Measurements from ENCODE around the gene BMP2K.
"Not testable (repeated sequence)": the region's sequence is repeated elsewhere in the genome, so short reads cannot be mapped to it uniquely, and the experiment has no call there.

Gene BMP2K

DNA sequence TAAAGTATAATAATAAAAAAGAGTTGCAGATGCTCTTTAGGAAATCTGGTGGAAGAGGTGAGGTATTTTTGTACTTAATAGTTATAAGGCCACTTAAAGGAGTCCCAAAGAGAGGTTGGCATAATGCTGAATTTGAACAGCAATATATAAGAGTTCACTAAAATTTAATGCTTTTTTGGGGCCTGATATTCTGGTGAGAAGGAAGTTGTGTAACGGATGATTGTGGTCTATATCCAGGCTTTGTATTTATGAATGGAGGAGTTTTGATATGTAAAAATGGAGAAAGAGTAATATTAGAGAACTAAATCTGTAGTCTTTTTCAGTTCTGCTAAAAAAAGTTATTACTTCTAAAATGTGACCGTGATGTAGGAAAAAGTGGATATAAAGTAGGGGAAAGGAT lies 20.4 kb downstream of the BMP2K start:
- DNase-seq: no peak

DNA sequence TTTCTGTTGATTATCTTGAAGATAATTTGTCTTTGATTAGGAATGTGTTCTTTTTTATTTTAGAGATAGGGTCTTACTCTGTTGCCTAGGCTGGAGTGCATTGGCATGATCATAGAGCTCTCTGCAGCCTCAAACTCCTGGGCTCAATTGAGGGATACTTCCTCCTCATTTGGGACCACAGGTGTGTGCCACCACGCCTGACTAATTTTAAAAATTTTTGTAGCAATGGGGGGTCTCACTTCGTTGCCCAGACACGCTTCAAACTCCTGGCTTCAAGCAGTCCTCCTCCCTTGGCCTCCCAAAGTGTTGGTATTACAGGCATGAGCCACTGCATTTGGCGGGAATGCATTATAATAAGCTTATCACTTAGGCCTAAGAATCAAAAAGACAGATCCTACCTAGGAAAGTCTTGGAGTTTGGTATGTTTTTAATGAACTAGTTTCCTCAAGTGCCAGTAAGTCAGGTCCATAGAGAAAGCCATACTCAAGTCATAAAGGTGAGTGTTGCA lies 21.7 kb downstream of the BMP2K start:
- no peak for DNase-seq

DNA sequence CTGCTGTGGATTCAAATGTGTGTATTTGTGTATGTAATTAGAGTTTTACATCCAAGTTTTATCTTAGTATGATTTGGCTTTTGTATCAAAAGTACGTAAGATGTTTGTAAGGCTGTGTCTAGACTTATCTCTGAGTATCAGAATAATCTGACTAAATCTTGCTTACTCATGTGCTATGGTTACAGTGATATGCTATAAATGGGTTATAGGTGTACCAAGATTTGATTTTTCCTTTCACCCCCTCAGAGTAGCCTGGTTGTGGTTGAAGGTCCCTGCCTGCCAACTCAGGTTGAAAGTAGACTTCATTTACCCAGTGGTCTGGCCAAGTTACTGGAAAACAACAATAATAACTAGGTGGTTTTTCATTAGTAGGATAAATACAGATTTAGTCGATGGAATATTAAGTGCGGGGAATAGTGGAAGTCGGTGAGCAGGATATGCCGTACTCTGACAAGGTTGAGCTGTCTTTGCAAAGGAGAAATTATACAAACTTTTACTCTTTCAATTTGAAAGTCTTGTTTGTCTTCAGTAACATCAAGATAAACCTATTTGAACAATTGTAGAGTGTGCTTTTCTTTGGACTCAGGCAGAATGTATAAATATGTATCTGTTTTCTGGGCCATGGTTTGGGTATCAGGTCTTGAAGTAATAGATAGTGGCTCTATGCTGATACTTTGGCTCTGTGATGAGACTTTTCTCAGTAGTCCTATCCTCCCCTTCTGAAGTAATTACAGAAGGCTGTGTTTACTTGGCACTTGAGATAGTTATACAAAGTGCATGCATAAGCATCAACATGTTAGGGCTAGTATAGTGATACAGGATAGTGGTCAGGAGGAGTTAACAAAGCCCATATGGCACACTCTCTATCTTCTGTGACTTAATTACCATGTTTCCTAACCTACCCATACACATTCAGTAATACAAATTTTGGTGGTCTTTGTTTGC lies 23.7 kb downstream of the BMP2K start:
- no peak for DNase-seq

DNA sequence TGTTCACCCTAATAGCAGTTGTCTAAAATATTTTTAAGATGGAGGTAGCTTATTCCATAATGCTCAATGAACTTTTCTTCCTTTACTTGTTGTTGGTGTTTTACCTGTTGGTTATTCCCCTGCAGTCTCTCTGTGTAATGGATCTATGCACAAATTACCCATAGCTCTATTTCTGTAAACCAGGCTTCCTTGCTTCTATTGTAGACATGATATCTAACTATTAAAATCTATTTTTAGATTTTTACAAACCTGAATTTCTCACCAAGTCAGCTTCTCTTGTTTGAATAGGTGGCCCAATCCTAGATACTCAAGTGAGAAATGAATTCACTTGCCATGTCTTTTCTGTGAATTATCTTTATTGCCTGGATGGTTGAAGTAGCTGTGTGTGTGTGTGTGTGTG lies 24.8 kb downstream of the BMP2K start:
- DNase-seq: no peak

DNA sequence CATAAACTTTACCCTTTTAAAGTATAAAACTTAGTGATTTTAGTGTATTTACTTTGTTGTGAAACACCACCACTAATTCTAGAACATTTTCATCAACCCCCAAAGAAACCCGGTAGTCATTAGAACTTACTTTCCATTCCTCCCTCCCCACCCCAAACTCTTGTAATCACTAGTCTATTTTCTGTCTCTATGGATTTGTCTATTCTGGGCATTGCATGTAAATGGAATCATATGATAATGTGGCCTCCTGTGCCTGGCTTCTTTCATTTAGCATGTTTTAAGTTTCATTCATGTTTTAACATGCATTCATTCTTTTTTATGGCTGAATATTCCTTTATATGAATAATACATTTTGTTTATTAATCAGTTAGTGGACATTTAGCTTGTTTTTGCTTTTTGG lies 27.8 kb downstream of the BMP2K start:
- DNase-seq: no peak

DNA sequence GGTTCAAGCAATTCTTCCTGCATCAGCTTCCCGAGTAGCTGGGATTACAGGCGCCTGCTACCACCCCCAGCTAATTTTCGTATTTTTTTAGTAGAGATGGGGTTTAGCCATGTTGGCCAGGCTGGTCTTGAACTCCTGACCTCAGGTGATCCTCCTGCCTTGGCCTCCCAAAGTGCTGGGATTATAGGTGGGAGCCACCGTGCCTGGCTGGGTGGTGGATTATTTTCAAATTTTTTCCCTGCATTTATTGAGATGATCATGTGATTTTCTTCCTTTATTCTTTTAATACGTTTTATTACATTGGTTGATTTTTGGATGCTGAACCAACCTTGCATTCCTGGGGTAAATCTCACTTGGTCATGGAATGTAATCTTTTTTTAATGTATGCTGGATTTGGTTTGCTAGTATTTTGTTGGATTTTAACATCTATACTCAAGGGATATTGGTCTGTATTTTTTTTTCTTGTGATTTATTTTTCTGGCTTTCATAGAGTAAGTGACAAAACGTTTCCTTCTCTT lies 30.9 kb downstream of the BMP2K start:
- DNase-seq: no peak

DNA sequence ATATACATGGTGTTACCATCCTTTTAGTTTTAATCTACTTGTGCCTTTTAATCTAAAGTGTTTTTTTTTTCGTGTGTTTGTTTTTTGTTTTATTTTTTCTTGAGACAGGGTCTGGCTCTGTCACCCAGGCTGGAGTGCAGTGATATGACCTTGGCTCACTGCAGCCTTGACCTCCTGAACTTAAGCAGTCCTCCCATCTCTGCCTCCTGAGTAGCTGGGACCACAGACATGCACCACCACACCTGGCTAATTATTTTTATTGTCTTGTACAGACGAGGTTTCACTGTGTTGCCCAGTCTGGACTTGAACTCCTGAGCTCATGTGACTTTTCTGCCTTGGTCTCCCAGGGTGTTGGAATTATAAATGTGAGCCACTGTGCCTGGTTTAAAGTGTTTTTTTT lies 33.1 kb downstream of the BMP2K start:
- DNase-seq: no peak

DNA sequence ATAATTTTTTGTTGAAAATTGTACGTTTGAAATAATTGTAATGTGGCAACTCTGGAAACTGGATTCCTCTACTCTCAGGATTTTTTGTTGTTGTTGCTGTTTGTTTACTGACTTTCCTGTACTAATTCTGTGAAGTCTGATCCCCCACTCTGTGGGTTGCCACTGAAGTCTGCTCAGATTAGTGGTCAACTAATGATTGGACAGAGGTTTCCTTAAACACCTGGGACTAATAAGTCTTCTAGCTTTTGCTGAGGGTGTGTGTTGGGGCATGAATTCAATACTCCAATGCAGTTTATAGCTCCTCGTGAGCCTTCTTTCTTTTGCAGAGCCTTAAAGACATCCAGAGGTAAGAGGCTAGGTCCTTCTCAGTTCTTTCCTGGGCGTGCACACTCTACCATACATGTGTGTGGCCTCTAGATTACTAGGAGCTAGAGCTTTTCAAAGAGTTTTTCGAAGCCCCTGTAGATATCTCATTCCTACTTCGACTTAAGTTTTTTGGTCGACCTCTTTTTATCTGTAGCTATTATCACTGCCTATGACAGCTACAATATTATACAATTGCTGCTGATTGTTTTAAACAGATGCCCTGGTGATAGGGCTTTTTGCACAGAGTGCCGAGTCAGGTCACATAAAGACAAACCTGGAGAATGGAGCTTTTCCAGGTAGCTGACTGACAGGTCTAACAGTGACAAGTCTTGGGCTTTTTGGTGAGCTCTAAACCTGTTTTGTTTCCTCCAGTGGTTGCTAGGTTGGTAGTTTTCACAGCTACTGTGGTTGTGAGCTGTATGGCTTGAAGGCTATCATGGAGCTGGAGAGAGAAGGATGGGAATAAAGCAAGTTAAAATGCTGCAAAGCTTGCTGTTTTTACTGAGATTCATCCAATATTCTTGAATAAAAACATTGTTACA lies 34.0 kb downstream of the BMP2K start:
- DNase-seq: no peak

DNA sequence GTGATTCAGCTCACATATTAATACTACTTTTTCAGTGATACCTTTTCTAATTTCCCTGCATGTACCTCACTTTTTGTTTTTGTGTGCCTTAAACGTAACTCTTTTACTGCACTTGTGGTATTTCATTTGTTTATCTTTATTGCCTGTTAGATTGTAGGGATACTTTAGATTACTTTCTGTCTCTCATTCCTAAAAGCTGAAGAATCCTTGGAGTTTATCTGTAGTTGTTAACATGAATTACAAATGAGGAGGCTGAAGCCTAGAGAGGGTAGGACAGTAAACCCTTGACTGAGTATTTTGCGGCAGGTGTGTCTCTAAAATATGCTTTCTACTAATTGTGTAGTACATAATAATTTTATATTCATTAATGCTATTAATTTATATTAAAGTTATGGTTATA lies 34.9 kb downstream of the BMP2K start:
- no peak for DNase-seq

DNA sequence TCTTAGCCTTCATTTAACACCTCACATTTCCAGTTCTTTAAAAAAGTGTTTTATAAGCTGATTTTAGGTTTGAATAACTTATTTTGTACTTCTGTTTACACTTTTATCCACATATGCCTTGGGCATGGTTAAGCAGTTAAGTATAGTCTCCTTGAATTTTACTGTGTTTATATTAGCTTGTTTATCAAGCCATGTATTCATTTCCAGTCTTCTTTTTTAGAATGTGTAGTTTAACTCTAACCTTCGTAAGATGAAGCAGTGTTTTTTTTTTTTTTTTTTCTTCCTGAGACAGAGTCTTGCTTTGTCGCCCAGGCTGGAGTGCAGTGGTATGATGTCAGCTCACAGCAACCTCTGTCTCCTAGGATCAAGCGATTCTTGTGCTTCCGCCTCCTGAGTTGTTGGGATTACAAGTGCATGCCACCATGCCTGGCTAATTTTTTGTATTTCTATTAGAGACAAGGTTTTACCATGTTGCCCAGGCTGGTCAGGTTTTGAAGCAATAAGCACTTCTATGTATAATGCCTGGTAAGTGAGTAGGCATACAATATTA lies 42.5 kb downstream of the BMP2K start:
- DNase-seq: no peak

DNA sequence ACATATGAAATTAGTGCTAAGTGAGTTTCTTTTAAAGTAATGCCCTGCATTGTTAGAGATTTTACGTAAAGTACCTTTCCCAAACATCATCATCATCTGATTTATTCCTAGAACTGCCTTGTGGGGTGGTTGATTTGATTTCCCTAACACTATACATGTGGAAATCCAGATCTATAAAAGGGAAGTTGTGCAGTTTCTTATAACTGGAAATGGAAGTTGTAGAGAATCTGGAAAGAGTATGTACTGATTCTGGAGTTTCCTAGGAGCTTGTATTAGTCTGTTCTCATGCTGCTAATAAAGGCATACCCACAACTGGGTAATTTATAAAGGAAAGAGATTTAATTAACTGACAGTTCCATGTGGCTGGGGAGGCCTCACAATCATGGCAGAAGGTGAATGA lies 47.9 kb downstream of the BMP2K start:
- DNase-seq: no peak

DNA sequence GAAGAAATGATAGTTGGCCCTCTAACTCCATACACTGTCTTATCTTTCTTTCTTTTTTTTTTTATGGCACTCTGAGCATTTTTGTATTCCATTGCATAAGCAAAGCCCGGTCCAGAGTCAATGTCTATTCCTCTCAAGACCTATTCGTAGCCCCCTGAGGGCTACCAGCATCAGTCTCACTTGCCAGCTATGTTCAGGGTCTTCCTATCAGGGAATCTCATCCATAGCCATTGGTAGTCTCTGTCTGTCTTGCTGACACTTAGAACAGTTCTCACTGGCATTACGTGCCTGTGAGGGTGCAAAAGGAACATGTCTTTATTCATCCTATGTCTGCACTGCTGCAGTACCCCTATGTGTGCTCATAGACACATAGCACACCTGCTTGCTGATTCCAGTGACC lies 51.0 kb downstream of the BMP2K start:
- no peak for DNase-seq

DNA sequence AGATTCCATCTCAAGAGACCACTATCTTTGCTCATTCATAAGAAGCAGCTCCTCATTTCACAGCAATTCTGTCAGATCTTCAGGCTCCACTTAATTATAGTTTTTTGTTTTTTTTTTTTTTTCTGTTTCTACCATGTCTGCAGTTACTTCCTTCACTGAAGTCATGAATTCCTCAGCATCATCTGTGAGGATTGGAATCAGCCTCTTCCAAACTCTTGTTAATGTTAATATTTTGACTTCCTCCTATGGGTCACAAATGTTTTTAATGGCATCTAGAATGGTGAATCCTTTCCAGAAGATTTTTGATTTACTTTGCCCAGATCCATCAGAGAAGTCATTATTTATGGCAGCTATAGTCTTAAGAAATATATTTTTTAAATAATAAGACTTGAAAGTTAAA lies 53.1 kb downstream of the BMP2K start:
- no peak for DNase-seq

DNA sequence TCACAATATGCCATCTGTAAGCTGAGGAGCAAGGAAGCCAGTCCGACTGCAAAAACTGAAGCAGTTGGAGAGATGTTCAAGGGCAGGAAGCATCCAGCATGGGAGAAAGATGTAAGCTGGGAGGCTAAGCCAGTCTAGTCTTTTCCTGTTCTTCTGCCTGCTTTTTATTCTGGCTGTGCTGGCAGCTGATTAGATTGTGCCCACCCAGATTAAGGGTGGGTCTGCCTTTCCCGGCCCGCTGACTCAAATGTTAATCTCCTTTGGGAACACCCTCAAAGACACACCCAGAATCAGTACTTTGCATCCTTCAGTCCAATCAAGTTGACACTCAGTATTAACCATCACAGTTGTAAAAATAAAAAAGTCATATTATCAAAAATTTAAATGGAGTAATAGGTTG lies 63.5 kb downstream of the BMP2K start:
- not testable (repeated sequence) for DNase-seq

DNA sequence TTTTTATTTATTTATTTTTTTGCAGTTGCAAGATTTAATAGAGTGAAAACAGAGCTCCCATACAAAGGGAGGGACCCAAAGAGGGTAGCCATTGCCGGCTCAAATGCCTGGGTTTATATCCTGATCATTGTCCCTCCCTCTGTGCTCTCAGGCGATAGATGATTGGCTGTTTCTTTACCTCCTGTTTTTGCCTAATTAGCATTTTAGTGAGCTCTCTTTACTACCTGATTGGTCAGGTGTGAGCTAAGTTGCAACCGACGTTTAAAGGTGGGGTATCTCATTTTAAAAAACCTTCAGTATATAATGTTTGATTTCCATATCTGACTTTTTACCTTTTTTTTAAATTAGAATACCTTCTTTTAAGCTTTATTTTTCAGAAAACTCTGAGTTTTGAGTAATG lies 64.1 kb downstream of the BMP2K start:
- not testable (repeated sequence) for DNase-seq

DNA sequence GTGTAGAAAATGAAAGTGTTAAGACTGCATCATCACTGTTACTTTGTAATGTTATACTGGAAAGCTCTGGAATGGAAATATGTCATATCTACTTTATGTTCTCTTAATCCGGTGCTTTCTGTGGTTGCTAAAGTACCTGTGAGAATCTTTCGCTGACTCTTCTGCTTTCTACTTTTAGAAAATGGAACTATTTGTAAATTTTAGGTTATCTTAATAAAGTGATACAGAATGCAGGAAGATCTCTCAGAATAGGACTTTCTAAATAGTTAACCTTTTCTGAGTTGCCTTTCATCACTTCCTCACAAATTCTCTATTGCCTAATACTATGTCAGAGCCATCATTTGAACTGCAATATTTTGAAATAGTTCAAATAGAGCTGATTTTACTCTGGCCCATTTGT lies 69.3 kb downstream of the BMP2K start:
- DNase-seq: no peak

DNA sequence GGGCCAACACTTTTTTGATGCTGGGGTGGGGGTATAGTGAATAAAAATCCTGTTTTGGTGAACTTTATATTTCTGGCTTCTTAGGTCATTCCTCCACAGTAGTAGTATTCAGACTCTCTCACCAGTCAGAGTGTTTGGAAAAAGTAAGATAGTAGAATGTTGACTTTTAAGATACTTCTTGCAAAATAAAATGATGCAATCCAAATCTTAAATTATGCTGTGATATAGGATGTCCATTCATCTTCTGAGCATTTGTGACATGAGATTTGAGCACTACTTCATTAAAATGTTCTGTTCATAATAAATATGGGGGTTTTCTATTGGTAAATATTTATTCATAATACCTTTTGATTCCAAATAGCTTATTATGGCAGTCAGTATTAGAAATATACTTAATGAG lies 70.1 kb downstream of the BMP2K start:
- no peak for DNase-seq

DNA sequence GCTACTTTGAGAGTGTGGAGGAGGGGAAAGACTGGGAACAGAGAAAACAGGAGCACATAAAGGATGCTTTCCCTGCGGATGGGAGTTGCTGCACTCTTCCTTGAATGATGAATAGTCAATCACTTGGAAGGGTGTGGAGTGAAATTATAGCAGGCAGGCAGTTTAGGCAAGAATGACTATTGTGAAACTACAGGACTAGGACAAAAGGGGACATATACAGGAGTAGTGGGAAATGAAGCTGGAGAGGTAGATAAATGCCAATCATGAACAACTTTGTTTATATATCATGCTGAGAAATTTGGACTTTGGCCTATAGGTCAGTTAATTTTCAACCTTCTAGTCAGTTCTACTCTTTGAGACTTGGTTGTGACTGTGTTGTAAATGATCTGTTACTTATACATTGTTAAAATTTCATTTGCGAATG lies 86.2 kb downstream of the BMP2K start:
- no peak for DNase-seq

DNA sequence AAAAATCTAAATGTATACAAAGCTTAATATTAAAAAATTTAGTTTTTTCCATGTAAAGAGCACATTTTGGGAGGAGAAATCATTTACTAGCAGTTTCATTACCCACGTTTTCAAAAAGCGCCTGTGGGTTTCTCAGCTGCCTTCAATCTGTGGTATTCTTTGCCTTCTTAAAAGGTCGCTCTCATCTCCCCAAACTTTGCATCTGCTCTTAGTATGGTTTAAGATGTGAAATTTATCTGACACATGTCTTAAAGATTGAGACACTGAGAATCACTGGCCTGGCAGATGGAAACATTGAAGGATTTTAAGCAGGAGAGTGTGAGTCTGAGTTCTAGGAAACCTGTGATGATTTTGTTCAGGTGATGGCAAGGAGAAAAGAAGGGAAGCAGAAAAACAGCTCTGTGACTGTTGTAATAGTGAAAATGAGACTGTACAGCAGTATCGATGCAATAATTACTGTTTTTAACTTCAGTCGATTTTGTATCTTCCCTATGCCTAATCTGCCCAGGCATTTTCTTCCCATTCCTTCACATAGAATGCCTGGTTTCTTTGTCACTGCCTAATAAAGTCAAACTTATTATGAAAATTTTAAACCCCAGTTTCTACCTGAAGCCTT lies 87.2 kb downstream of the BMP2K start:
- no peak for DNase-seq

DNA sequence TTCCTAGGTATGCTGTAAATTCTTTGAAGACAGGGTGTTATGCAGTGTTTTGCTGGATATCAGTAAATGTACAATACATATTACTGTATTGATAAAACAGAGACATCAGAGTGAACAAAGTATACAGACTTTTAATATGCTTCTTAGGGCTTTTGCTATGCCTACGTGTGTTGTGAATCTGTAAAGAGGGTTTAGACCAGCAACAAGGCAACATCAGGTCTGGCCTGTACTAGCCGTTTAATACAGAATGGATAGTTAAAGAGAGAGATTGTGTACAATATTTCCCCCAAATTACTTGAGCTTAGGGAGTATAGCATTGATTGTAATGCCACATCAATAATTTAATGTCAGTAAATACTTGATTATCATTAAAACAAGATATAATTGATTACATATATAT lies 87.8 kb downstream of the BMP2K start:
- DNase-seq: no peak

DNA sequence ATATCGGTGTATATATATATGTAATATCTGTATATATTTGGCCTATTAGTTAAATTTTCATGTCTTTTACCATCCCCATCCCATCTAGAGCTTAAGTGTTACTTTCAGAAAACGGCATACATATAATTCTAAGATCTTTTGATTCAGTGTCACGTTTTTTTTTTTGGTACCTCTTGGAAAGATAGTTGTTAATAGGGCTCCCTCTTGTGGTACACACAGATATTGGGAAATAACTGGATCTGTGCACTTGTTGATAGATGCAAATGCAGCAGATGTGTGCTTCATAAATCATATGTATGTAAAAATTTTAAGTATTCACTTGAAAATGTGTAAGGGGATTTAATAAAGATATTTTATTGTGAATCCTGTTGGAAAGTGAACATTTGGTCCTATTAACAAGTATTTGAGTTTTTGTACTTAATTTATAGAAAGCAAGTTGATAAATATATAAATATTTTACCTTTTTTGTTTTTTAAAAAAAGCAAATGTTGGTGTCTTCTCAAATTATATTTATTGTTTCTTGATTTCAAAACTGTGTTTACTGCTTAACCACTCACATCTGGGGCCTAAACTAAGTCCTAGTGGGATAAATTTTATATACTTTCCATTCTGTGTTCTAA lies 88.4 kb downstream of the BMP2K start:
- peak; percentile 6 to 51 for DNase-seq

DNA sequence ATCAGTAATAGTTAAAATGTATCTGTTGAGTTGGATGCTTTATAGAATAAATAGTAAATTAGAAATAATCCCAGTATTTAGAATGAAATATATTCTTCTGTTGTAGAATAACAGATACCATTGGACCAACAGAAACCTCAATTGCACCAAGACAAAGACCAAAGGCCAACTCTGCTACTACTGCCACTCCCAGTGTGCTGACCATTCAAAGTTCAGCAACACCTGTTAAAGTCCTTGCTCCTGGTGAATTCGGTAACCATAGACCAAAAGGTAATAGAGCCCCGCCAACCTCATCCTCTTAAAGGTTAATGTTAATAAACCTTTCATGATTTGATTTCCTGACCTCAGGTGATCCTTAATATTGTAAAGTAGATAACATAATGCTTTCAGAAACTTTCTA lies 89.3 kb downstream of the BMP2K start:
- no peak for DNase-seq
